ENCODE data around the gene TMEM45B.
"Not testable (repeated sequence)": the region's sequence is repeated elsewhere in the genome, so short reads cannot be mapped to it uniquely, and the experiment has no call there.

TMEM45B gene

GRCh38 chr11:129852125-129852740 lies 36.6 kb downstream of the TMEM45B start:
- DNase-seq (ENCODE audit: low spot score) = no peak

GRCh38 chr11:129853518-129854231 lies 38.0 kb downstream of the TMEM45B start:
- peak; percentile 73 for DNase-seq (ENCODE audit: low spot score)

GRCh38 chr11:129854232-129854805 lies 38.7 kb downstream of the TMEM45B start:
- no peak for DNase-seq (ENCODE audit: low spot score)

DNA sequence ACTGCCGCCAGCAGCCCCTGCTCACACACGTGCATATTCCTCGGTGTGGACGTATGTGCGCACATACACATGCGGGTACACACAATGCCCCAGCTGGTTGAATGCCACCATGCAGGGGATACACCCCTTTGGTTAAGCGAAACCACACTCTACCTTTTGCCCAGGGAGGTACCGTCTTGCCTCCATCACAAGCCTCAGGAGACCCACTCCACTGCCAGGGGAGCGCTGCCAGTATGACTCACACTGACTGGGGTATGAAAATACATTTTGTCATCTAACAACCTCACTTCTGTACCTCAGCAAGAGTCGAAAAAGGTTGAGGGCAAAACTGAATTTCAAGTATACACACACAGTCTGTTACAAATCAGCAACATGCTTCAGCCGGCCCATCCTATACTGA lies 39.4 kb downstream of the TMEM45B start:
- DNase-seq (ENCODE audit: low spot score) = no peak

DNA sequence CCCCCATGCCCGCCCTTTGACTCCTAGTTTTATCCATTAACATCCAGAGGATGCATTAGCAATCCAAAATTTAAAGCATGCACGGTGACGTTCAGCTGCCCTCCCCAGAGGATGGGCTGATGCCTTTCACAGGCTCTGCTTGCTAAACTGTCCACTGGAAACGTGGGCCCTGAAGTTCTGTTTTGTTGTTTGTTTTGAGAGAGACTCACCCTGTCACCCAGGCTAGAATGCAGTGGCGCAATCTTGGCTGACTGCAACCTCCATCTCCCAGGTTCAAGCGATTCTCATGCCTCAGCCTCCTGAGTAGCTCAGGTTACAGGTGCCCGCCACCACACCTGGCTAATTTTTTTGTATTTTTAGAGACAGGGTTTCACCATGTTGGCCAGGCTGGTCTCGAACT lies 40.4 kb downstream of the TMEM45B start:
- DNase-seq (ENCODE audit: low spot score) = no peak

GRCh38 chr11:129861702-129862522 lies 46.3 kb downstream of the TMEM45B start:
- peak; percentile 76 for DNase-seq (ENCODE audit: low spot score)

- no peak for DNase-seq (ENCODE audit: low spot score)
Measured at GRCh38 chr11:129864811-129865210, 49.2 kb downstream of the TMEM45B start.

DNA sequence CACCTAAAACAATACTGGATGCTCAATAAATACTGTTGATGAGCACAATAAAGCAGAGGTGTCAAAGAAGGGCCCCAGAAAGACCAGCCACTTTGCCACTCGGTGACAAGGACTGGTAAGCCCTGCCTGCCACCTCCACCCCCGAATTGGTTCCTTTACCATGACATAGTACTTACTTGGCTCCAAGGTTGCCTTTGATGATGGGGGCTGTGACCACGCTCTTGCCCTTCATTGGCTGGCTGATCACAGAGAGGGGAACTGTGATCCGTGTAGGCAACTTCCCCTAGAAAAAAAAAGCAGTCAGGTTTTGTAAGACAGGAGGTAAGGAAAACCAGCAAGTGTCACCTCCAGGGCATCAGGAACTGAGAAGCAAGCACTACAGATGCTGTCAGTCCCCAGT lies 50.1 kb downstream of the TMEM45B start:
- DNase-seq (ENCODE audit: low spot score) = no peak

DNA sequence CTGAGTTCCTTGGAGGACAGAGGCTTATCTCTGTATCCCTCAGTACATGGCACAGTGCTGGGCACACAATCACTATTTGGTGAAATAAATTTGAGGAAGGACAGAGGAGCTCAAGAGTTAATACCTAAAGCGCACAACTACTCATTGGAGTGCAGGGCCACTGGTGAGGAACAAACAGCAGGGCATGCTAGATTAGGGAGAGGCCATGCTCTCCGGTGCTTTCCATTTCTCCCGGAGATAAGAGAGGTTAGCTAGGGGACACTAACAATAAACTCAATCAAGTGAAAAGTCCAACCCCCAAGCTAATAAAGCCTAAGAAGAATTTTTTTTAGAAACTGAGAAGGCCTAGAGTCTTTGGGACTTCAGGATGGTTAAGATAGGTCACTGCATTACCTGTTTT lies 50.7 kb downstream of the TMEM45B start:
- peak; percentile 55 for DNase-seq (ENCODE audit: low spot score)

- not testable (repeated sequence) for DNase-seq (ENCODE audit: low spot score)
Measured at GRCh38 chr11:129868626-129869025, 53.0 kb downstream of the TMEM45B start.

DNA sequence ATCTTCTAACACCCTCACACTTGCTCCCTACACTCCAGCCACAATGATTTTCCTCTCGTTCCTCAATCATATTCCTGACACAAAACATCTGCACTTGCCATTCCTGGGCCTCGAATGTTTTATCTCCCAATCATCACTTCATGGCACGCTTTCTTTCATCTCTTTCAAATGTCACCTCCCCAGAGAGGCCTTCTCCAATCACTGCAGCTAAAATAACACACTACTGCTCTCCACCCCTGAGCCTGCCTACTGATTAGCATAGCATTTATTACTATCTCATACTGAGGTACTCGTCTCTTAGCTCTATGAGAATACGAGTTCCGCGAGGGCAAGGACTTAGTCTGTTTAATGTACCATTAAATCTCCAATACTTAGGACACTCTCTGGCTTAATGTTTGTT lies 56.3 kb downstream of the TMEM45B start:
- DNase-seq (ENCODE audit: low spot score) = no peak

GRCh38 chr11:129880311-129880710 lies 64.7 kb downstream of the TMEM45B start:
- no peak for DNase-seq (ENCODE audit: low spot score)

DNA sequence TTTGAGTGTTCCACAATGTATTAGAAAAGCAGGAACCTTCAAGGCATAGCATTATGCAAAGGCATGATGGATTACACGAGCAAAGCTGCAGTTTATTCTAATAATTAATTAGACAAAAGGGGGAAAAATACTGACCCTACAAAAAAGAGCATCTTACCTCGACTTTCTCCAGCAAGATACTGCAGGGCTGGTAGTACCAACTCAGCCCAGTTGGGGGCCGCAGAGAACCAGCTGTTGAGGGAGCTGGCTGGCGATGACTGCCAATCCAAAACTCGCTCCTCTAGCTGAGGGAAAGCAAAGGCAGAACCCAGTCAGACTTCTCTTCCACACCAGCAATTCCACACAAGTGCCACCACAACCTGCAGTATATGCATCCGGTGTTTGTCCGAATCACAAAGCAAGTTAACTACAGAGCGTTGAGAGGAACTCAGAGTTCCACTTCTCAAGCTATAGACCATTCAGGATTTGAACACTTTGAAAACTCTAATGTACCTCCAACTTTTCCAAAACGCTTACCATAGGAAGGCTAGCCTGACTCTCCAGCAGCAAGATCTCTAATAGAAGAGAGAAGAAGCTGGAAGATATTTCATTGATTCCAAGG lies 66.0 kb downstream of the TMEM45B start:
- DNase-seq (ENCODE audit: low spot score) = peak; percentile 66

GRCh38 chr11:129884581-129884980 lies 68.9 kb downstream of the TMEM45B start:
- DNase-seq (ENCODE audit: low spot score) = no peak

- DNase-seq (ENCODE audit: low spot score) = no peak
Measured at GRCh38 chr11:129885381-129885780, 69.7 kb downstream of the TMEM45B start.

DNA sequence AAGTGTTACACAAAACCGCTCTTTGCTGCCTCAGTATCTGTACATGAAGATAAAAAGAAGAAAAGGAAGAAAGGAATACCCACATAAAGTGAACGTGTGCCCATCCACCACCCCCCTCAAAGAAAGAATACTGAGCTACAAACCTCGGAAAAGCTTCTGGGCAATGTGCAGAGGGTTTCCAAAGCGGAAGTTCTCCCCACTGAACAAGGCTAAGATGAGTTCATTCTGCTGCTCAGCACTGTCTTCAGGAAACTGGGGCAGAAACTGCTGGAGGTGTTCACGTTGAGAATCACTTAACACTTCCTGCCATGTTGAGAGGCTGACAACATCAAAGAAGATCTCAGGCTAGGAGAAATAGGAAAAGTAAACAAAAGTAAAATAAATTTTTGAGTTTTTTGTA lies 72.8 kb downstream of the TMEM45B start:
- no peak for DNase-seq (ENCODE audit: low spot score)

- DNase-seq (ENCODE audit: low spot score) = no peak
Measured at GRCh38 chr11:129894278-129895125, 78.9 kb downstream of the TMEM45B start.

DNA sequence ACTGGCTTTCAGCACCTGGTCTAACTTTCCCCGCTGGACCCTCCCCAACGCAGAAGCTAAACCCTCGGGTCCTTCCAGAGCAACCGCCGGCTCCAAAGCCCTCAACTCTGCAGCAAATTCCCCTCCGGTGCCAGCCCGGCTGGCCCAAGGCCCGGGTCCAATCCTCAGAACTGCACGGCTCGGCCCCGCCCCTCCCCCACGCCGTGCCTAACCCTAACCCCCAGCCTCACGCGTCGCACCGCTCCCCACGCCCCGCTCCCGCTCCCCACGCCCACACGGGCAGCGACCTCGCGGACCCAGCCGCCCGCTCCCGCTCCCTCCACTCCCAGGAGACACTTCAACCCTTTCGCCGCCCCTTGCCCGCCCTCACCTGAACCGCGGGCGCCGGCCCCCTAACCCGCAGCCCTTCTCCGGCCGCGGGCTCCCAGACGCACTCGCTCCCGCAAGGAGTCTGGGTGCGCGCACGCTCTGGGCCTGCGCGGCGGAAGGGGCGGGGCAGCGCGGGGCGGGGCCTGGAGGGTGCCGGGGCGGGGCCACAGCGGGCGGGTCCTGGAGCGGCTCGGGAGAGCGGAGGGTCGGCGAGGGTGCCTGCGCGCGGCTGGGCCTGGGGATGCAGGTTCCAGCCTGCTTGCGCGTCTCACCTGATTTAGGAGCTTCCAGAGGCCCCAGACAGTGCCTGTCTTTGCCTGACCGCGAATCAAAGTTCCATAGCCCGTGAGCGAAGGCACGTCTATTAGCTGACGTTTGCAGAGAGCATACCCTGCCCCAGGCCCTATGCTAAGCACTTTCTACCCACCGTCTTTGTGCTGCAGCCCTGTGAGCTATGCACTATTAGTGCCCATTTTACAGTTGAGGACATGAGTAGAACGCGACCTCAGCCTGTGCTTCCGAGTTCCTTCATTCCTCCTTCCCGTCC lies 79.7 kb downstream of the TMEM45B start, which contains the start of gene NFRKB:
Gene NFRKB (minus strand): TSS at position 453 of the 916 bp plus-strand sequence. CDS start 2,729 bp downstream, outside the sequence.
- DNase-seq (ENCODE audit: low spot score) = peak; percentile 93

DNA sequence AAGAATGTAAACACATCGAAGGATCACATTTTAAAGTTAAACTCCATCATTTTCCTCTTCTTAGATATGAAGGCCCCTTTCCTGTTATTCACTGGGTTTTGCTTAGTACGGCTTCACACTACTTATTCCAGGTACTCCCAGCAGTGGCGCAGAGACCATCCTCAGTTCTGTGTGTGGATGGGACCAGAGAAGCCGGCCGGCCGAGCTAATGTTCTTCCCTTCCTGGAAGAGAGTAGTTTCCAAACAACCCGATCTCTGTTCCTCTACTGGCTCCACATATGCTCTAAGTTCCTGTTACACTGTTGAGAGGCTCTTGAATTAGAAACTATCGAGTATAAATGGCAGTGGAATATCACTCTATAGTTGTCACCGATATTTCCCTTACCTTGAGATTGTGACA lies 80.4 kb downstream of the TMEM45B start:
- peak; percentile 15 for DNase-seq (ENCODE audit: low spot score)

- DNase-seq (ENCODE audit: low spot score) = no peak
Measured at GRCh38 chr11:129905402-129905801, 89.8 kb downstream of the TMEM45B start.

All from HuH-7 (cell line).